Measurements from ENCODE around the gene KRT85. TPM values are rescaled to one million over a fixed set of nuclear protein-coding genes. Genes with fewer than 3 reads are reported as not detected.

KRT85 gene
- total and polyA plus RNA-seq, 2 donors (not counting 1 experiment from before 2014, with no cell fraction given), result not detected

DNA sequence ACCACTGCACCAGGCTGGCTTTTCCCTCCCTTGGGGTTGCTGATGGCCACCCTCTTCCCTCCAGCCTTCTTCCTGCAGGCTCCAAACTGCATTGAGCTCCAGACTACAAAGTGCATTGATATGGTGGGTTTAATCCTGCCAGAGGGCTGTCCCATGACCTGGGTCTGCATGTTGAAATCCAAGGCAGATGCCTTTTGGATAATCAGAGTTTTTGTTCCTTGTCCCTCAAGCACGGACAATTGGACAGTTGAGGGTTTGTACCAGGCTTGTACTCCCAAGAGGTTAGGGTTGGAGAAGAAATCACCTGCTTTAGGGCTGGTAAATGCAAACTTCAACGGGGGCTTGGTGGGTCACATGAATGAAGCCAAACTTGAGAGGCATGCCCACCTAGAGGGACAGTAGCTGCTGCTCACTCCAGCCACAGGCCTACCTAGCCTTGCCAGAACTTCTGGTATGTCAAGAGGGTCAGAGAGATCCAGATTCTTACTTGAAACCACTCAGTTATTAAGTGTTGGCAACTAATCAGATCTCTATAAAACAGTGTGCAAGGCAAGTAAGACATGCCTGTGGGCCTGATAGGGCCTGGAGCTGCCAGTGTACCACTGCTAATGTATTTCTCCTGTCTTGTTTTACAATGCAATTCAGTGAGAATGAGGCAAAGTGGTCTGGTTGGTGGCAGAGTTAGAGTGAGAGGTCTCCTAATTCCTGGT is 24.3 kb downstream of the KRT85 start:
- Histone ChIP-seq H3K4me3 (ENCODE audit: control extremely low read depth in 1 of 5, extremely low read depth in 1 of 5, insufficient read depth in 1 of 5, low read depth in 2 of 5, low read length in 4 of 5) (no peak overlapping the region), H3K79me2 (ENCODE audit: control insufficient read depth, insufficient read depth, low read length) (no peaks in the 10 kb centered on the region), H3K4me1 (ENCODE audit: control insufficient read depth in 2 of 2, insufficient read depth in 2 of 2, low read length in 2 of 2) (no peaks in the 10 kb centered on the region), H4K20me1 (ENCODE audit: control insufficient read depth, insufficient read depth, low read length, poor library complexity, severe bottlenecking) (no peaks in the 10 kb centered on the region), H2AFZ (ENCODE audit: insufficient read depth, low read depth, low read length, poor library complexity, severe bottlenecking) (no peak overlapping the region), H3K9me3 (ENCODE audit: control extremely low read depth in 1 of 3, control insufficient read depth in 2 of 3, insufficient read depth in 1 of 3, low read length in 2 of 3) (peaks cover 0 to 7% (median 0%) of the 10 kb centered on the region in 3 donors), H3K9ac (ENCODE audit: low read length) (no peak overlapping the region), H3K4me2 (replicated peaks; ENCODE audit: low read depth, low read length, poor library complexity, severe bottlenecking) (no peak overlapping the region), H3K27ac (ENCODE audit: low read length in 2 of 2) (no peak overlapping the region), H3K36me3 (replicated peaks in 1 of 2; ENCODE audit: control extremely low read depth in 1 of 2, control insufficient read depth in 1 of 2, extremely low read depth in 1 of 2, insufficient read depth in 2 of 2, low read length in 1 of 2) (no peaks in the 10 kb centered on the region), H3K27me3 (replicated peaks in 1 of 4; ENCODE audit: control extremely low read depth in 1 of 4, control insufficient read depth in 3 of 4, insufficient read depth in 4 of 4, low read length in 3 of 4) (peaks cover 0 to 7% (median 0%) of the 10 kb centered on the region in 4 experiments)
- 75% methylated on average over 2 of the region's 2 CpGs for WGBS (ENCODE audit: insufficient coverage)
- no peaks in the 10 kb centered on the region for H3K9me3 Mint-ChIP-seq (ENCODE audit: insufficient read depth)
- CTCF ChIA-PET, result interaction anchor here (1.7 kb wide), 1 partner anchor 16 kb away, joined by 5 read pairs; no protein-coding TSS in a partner anchor
- intact Hi-C loops (cut with micrococcal nuclease), result no loop called here
- peaks cover 12% of the 10 kb centered on the region for H3K27me3 Mint-ChIP-seq
- TF ChIP-seq, protein P1, sequence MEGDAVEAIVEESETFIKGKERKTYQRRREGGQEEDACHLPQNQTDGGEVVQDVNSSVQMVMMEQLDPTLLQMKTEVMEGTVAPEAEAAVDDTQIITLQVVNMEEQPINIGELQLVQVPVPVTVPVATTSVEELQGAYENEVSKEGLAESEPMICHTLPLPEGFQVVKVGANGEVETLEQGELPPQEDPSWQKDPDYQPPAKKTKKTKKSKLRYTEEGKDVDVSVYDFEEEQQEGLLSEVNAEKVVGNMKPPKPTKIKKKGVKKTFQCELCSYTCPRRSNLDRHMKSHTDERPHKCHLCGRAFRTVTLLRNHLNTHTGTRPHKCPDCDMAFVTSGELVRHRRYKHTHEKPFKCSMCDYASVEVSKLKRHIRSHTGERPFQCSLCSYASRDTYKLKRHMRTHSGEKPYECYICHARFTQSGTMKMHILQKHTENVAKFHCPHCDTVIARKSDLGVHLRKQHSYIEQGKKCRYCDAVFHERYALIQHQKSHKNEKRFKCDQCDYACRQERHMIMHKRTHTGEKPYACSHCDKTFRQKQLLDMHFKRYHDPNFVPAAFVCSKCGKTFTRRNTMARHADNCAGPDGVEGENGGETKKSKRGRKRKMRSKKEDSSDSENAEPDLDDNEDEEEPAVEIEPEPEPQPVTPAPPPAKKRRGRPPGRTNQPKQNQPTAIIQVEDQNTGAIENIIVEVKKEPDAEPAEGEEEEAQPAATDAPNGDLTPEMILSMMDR (IDR thresholded peaks at IDR 0.05), result no peak
- no peak for TF ChIP-seq EZH2 (IDR thresholded peaks at IDR 0.05; ENCODE audit: borderline replicate concordance, insufficient read depth, low read depth, low read length, poor library complexity, severe bottlenecking)
- POLR2A ChIA-PET, result no interaction called here
- no peaks in the 10 kb centered on the region for H3K4me1 Mint-ChIP-seq
- H3K4me3 Mint-ChIP-seq, result no peak overlapping the region
- ATAC-seq (ENCODE audit: low read depth), result no peak
- DNase-seq, result no peak
- no peak overlapping the region for H3K27ac Mint-ChIP-seq

DNA sequence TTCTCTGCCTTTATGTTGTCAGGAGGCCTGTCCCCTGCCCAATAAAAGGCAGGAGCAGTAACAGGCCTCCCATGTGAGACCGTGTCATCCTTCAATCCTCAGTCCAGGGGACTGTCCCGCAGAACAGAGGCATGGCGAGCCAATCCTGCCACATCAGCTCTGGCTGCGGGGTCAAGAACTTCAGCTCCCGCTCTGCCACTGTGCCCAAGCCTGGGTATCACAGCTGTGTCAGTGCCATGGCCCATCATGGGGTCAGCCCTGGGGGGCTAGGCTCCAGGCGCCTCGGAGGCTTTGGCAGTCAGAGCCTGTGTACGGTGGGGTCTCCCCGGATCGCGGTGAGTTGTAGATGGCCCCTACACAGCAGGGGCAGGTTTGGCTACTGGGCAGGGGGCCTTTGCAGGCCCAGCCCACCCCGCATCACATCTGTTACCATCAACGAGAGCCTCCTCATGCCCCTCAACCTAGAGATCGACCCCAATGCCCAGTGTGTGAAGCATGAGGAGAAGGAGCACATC is 26.2 kb downstream of the KRT85 start:
- H3K4me3 ChIP-seq (ENCODE audit: control extremely low read depth in 1 of 5, extremely low read depth in 1 of 5, insufficient read depth in 1 of 5, low read depth in 2 of 5, low read length in 4 of 5), result no peak overlapping the region
- no peak overlapping the region for H3K4me2 ChIP-seq (replicated peaks; ENCODE audit: low read depth, low read length, poor library complexity, severe bottlenecking)
- Mint-ChIP-seq H3K27me3 (peaks cover 9% of the 10 kb centered on the region), H3K4me1 (no peaks in the 10 kb centered on the region), H3K27ac (no peak overlapping the region), H3K4me3 (no peak overlapping the region), H3K9me3 (ENCODE audit: insufficient read depth) (peaks cover 4% of the 10 kb centered on the region)
- TF ChIP-seq, protein P1 (IDR thresholded peaks at IDR 0.05), result no peak
- no peak for TF ChIP-seq EZH2 (IDR thresholded peaks at IDR 0.05; ENCODE audit: borderline replicate concordance, insufficient read depth, low read depth, low read length, poor library complexity, severe bottlenecking)
- H3K9ac ChIP-seq (ENCODE audit: low read length), result no peak overlapping the region
- 98% methylated on average over 12 of the region's 14 CpGs for WGBS (ENCODE audit: insufficient coverage)
- H3K4me1 ChIP-seq (ENCODE audit: control insufficient read depth in 2 of 2, insufficient read depth in 2 of 2, low read length in 2 of 2), result no peaks in the 10 kb centered on the region
- no peak overlapping the region for H3K27ac ChIP-seq (ENCODE audit: low read length in 2 of 2)
- DNase-seq, result no peak
- peaks cover 0 to 7% (median 0%) of the 10 kb centered on the region in 4 experiments for H3K27me3 ChIP-seq (replicated peaks in 1 of 4; ENCODE audit: control extremely low read depth in 1 of 4, control insufficient read depth in 3 of 4, insufficient read depth in 4 of 4, low read length in 3 of 4)
- H2AFZ ChIP-seq (ENCODE audit: insufficient read depth, low read depth, low read length, poor library complexity, severe bottlenecking), result no peak overlapping the region
- CTCF ChIA-PET, result interaction anchor here (1.5 kb wide), 1 partner anchor 14 kb away, joined by 3 read pairs; no protein-coding TSS in a partner anchor
- no peaks in the 10 kb centered on the region for H3K36me3 ChIP-seq (replicated peaks in 1 of 2; ENCODE audit: control extremely low read depth in 1 of 2, control insufficient read depth in 1 of 2, extremely low read depth in 1 of 2, insufficient read depth in 2 of 2, low read length in 1 of 2)
- no peaks in the 10 kb centered on the region for H3K79me2 ChIP-seq (ENCODE audit: control insufficient read depth, insufficient read depth, low read length)
- peaks cover 0 to 9% (median 0%) of the 10 kb centered on the region in 3 donors for H3K9me3 ChIP-seq (ENCODE audit: control extremely low read depth in 1 of 3, control insufficient read depth in 2 of 3, insufficient read depth in 1 of 3, low read length in 2 of 3)
- POLR2A ChIA-PET, result no interaction called here
- H4K20me1 ChIP-seq (ENCODE audit: control insufficient read depth, insufficient read depth, low read length, poor library complexity, severe bottlenecking), result no peaks in the 10 kb centered on the region
- intact Hi-C loops (cut with micrococcal nuclease), result no loop called here
- ATAC-seq (ENCODE audit: low read depth), result no peak

All from B cell (primary cell).